Fibroblast of gingiva (primary cell): ENCODE results near the gene VPS36.
A peak's percentile ranks its signal among the peaks of the same experiment; 100 is the strongest.
"Not testable (repeated sequence)": the region's sequence is repeated elsewhere in the genome, so short reads cannot be mapped to it uniquely, and the experiment has no call there.

Source experiments
- DNase-seq: peaks from one replicate; pipeline ENCODE4 v3.0.0-alpha.2; 2011; ENCODE audit warnings: low read depth

The VPS36 gene, protein sequence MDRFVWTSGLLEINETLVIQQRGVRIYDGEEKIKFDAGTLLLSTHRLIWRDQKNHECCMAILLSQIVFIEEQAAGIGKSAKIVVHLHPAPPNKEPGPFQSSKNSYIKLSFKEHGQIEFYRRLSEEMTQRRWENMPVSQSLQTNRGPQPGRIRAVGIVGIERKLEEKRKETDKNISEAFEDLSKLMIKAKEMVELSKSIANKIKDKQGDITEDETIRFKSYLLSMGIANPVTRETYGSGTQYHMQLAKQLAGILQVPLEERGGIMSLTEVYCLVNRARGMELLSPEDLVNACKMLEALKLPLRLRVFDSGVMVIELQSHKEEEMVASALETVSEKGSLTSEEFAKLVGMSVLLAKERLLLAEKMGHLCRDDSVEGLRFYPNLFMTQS

DNA sequence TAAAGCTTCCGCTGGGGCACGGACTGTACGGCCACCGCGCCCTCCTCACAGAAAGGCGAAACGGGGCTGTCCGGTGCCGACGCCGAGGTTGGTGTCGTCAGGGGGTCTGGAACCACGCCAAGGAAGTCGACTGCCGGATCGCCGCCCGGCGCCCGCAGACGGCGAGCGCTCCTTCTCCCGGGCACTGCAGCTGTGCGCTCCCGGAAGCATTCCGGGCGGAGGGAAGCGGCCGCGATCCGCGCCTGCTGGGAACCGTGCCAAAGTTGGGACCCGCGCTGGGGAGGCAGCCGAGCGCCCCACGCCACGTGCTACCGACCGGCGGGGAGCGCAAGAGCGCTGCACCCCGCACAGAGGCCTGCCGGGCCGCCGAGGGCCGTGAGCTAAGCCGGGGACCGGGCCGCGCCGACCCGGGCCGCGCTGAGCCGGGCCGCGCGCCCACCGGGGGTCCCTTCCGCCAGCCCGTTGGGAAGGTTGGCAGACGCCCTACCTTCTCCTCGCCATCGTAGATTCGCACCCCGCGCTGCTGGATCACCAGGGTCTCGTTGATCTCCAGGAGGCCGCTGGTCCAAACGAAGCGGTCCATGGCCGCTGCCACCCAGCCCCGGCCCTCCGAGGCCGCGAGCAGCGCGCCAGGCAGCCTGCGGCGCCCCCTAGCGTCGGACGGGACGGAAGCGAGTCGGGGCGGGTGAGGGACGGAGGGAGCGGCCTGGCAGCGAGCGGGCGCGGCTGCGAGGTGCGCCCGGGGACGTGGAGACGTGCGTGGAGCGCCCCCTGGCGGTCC, at the start of gene VPS36:
VPS36 (minus strand) TSS at position 623 of the 781 bp plus-strand sequence; CDS start at position 583, 40 bp downstream.
- peak; percentile 93 for DNase-seq

GRCh38 chr13:52497979-52498378, 47.5 kb upstream of the VPS36 start:
- not testable (repeated sequence) for DNase-seq

GRCh38 chr13:52494241-52494640, 43.8 kb upstream of the VPS36 start:
- not testable (repeated sequence) for DNase-seq

GRCh38 chr13:52491015-52491414, 40.6 kb upstream of the VPS36 start:
- DNase-seq, result not testable (repeated sequence)

GRCh38 chr13:52488763-52489162, 38.3 kb upstream of the VPS36 start:
- DNase-seq, result not testable (repeated sequence)

- not testable (repeated sequence) for DNase-seq
Measured at GRCh38 chr13:52487078-52487477, 36.6 kb upstream of the VPS36 start.

- DNase-seq, result not testable (repeated sequence)
Measured at GRCh38 chr13:52480677-52481428, 30.4 kb upstream of the VPS36 start.

- not testable (repeated sequence) for DNase-seq
Measured at GRCh38 chr13:52468487-52468886, 18.1 kb upstream of the VPS36 start.

DNA sequence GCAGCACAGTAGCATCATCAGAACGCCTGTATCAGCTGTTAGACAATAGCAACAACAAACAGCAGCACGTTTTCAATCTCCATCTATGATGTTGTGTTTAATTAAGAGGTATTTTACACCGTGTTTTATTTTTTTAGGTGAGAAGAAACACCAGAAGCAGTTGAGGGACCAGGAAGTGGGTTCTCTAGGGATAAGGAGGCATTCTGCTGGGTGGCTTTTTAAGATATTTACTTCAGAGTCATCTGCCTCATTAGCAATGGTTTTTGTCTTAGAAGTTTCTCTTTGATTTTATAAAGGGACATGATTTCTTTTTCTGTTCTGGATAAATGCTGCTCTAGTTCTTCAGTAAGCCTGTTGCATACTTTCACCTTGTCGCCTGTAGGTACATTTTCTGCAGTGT, 13.1 kb upstream of the VPS36 start:
- DNase-seq, result no peak

- DNase-seq, result no peak
Measured at GRCh38 chr13:52461265-52461664, 10.8 kb upstream of the VPS36 start.

DNA sequence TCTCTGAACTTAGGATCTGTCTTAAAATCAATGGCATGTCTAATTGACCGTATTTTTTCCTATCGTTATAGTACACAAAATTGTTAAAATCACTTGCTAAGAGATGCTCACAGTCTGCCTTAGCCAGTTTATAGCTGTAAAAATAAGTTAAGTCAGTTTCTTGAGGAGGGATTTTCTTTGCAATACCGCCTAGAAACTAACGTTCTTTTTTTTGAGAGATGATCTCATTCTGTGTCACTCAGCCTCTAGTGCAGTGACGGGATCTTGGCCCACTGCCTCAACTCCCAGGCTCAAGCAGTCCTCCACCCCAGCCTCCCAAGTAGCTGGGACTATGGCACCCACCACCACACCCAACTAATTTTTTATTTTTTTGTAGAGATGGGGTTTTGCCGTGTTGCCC, 9.2 kb upstream of the VPS36 start:
- peak; percentile 6 for DNase-seq

GRCh38 chr13:52455677-52456041, 5.2 kb upstream of the VPS36 start:
- peak; percentile 35 for DNase-seq

DNA sequence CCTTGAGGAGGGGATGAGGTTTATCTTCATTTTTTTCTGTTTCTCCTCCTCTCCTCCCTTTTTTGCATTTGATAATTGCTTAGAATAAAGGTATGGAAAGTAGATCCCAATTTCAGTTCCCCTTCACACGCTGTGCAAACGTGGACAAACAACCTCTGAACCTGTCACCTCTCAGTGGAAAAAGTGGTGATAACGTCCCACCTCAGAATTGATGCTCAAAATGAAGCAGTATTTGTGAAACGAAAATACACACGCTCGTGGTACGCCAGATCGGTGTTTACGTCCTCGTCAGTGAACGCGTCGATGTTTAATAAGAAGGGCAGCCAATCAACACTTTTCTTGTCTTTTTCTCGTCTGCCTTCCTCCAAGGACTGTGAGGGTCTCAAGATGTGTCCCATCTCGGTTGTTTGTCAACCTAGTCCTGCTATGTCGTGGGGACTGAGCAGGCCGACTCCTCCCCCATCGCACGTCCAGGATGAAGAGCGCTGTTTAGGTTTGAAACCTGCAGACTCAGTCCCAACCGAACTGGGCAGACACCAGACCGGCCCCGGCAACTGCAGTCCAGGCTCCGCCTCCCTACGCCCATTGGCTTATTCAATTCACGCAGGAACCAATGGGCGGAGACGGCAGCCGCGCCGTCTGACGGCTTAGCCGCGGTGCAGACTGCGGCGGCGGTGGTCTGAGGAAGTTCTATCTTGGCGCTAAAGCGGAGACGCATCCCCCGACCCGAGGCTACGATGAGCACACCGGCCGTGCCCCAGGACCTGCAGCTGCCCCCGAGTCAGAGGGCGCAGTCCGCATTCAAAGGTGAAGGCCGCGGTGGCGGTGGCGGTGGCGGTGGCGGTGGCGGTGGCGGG, 4.6 kb upstream of the VPS36 start, which contains the start of gene CKAP2:
CKAP2 (plus strand) TSS at position 659 of the 857 bp plus-strand sequence; CDS start at position 738, 79 bp downstream.
- DNase-seq, result peak; percentile 88

- no peak for DNase-seq
Measured at GRCh38 chr13:52454459-52454819, 4.0 kb upstream of the VPS36 start.

GRCh38 chr13:52452470-52452869, 2.0 kb upstream of the VPS36 start:
- DNase-seq, result no peak

GRCh38 chr13:52451135-52451804, 836 bp upstream of the VPS36 start:
- no peak for DNase-seq

GRCh38 chr13:52450793-52451116, 321 bp upstream of the VPS36 start:
- DNase-seq, result no peak

GRCh38 chr13:52449331-52450011, 963 bp downstream of the VPS36 start:
- no peak for DNase-seq

- no peak for DNase-seq
Measured at GRCh38 chr13:52447815-52448552, 2.5 kb downstream of the VPS36 start.

GRCh38 chr13:52447354-52447753, 3.1 kb downstream of the VPS36 start:
- DNase-seq, result no peak
